HepG2 (cell line): ENCODE data around the gene VWA7. TPM values are rescaled to one million over a fixed set of nuclear protein-coding genes. Genes with fewer than 3 reads are reported as not detected.

ENCODE experiments used
- AHDC1 ChIP-seq: sonication (generic); formaldehyde crosslinking; IDR thresholded peaks from 2 replicates; pipeline ENCODE4 v1.5.1; 2020; ENCODE audit warnings: mild to moderate bottlenecking, missing genetic modification reagents, borderline replicate concordance
- BATF2 ChIP-seq: sonication (generic); formaldehyde crosslinking; IDR thresholded peaks from 2 replicates; pipeline ENCODE4 v1.8.0; 2022; ENCODE audit warnings: mild to moderate bottlenecking, missing genetic modification reagents, moderate library complexity
- DBP ChIP-seq: sonication (generic); formaldehyde crosslinking; IDR thresholded peaks from 2 replicates; pipeline ENCODE4 v1.4.0; 2020; ENCODE audit warnings: missing genetic modification reagents; ENCODE audit errors: not compliant biosample characterization
- FOXA3 ChIP-seq: IDR thresholded peaks from 2 replicates; pipeline ENCODE4 v1.6.1; 2016; ENCODE audit warnings: missing genetic modification reagents, missing compliant biosample characterization
- LCORL ChIP-seq, 2 experiments: fragments of 450-650 bp in 1 of 2; sonication (generic) in 1 of 2; formaldehyde crosslinking in 1 of 2; IDR thresholded peaks; 2 replicates each; pipeline versions ENCODE4 v1.5.0 to v1.6.1; 2017 to 2020; ENCODE audit warnings: antibody characterized with exemption in 1 of 2, missing genetic modification reagents in 1 of 2
- NFRKB ChIP-seq: fragments of 450-650 bp; IDR thresholded peaks from 2 replicates; pipeline ENCODE4 v1.6.1; 2017
- PAWR ChIP-seq: sonication (generic); formaldehyde crosslinking; IDR thresholded peaks from 2 replicates; pipeline ENCODE4 v1.4.0; 2020; ENCODE audit warnings: missing genetic modification reagents, mild to moderate bottlenecking, borderline replicate concordance
- POLR2A ChIP-seq, 2 experiments: IDR thresholded peaks; 2 replicates each; pipeline ENCODE4 v1.6.1; 2011; ENCODE audit warnings: low read depth in 2 of 2, low read length in 2 of 2, mild to moderate bottlenecking in 1 of 2, moderate library complexity in 1 of 2; ENCODE audit not compliant: insufficient read depth in 1 of 2
- SNRNP70 ChIP-seq: fragments of 200-400 bp; formaldehyde crosslinking; IDR thresholded peaks from 2 replicates; pipeline ENCODE4 v1.6.1; 2017; ENCODE audit warnings: mild to moderate bottlenecking, low read depth, low read length, moderate library complexity
- ZIK1 ChIP-seq: sonication (generic); formaldehyde crosslinking; IDR thresholded peaks from 2 replicates; pipeline ENCODE4 v1.5.0; 2020; ENCODE audit warnings: mild to moderate bottlenecking, low read depth, missing genetic modification reagents, borderline replicate concordance
- ZNF318 ChIP-seq: sonication (generic); formaldehyde crosslinking; IDR thresholded peaks from 2 replicates; pipeline ENCODE4 v1.4.0; 2020; ENCODE audit warnings: mild to moderate bottlenecking, missing genetic modification reagents
- ZNF567 ChIP-seq: sonication (generic); formaldehyde crosslinking; IDR thresholded peaks from 2 replicates; pipeline ENCODE4 v1.8.1; 2023; ENCODE audit warnings: mild to moderate bottlenecking, missing genetic modification reagents, borderline replicate concordance
- ZSCAN12 ChIP-seq: sonication (generic); formaldehyde crosslinking; IDR thresholded peaks from 2 replicates; pipeline ENCODE4 v1.9.0; 2021; ENCODE audit warnings: mild to moderate bottlenecking, missing genetic modification reagents
- polyA plus RNA-seq, 8 experiments: library from polyadenylated mRNA; depleted of rRNA in 3 of 8; stranded (reverse) in 7 of 8; unstranded in 1 of 8; fragments of >200 nt; fragmentation: Illumina TruSeq in 4 of 8; extraction: Trizol in 4 of 8; gene quantifications; 2 replicates each; pipeline versions ENCODE4 v1.2.1 to v1.2.3, GENCODE V29; 2011 to 2016; ENCODE audit warnings: low read depth in 4 of 8, missing spikeins in 1 of 8, mixed read lengths in 1 of 8; ENCODE audit not compliant: insufficient read depth in 1 of 8
- total RNA-seq, 5 experiments: library from RNA; depleted of rRNA; stranded (reverse); fragments of >200 nt; fragmentation: Illumina TruSeq; extraction: Trizol; gene quantifications; 2 replicates each; pipeline ENCODE4 v1.2.3, GENCODE V29; 2016; ENCODE audit warnings: low read depth in 1 of 5

The VWA7 gene
- total and polyA plus RNA-seq, 2 of the 13 experiments (the other 11 are each of a cell fraction or from before 2014, with no cell fraction given), result 0.86 to 3.3 TPM

GRCh38 chr6:31815025-31815838, 38.1 kb upstream of the VWA7 start, which contains the start of the genes HSPA1A and HSPA1L (continued):
- TF ChIP-seq ZNF567 (CRISPR knock-in tag) (no peak), DBP (CRISPR knock-in tag) (peak; percentile 49), FOXA3 (CRISPR knock-in tag) (no peak), SNRNP70 (no peak), PAWR (no peak), LCORL (IDR thresholded peaks at IDR 0.05) (no peak), LCORL (CRISPR knock-in tag; IDR thresholded peaks at IDR 0.05) (peak; percentile 61; the same call in 1 of the 2 replicates), BATF2 (CRISPR knock-in tag) (0 out of 2 replicates have a peak, but pooled peaks have one; percentile 64), NFRKB (no peak), ZIK1 (CRISPR knock-in tag) (no peak), POLR2A (IDR thresholded peaks at IDR 0.05; ENCODE audit: insufficient read depth in 1 of 2, low read depth in 2 of 2, low read length in 2 of 2) (peak; percentile 99 to 100), ZNF318 (CRISPR knock-in tag) (no peak), ZSCAN12 (no peak; the same call in 1 of the 2 replicates), AHDC1 (CRISPR knock-in tag) (no peak)
